HUDEP-2 (cell line): ENCODE data around the gene CCDC77.
A peak's percentile ranks its signal among the peaks of the same experiment; 100 is the strongest.

Source experiments
- DNase-seq, 76 experiments: peaks; one replicate each; lab custom pipeline; 2025; ENCODE audit not compliant: unreplicated experiment in 76 of 76; lab: John Stamatoyannopoulos, UW

The CCDC77 gene

DNA sequence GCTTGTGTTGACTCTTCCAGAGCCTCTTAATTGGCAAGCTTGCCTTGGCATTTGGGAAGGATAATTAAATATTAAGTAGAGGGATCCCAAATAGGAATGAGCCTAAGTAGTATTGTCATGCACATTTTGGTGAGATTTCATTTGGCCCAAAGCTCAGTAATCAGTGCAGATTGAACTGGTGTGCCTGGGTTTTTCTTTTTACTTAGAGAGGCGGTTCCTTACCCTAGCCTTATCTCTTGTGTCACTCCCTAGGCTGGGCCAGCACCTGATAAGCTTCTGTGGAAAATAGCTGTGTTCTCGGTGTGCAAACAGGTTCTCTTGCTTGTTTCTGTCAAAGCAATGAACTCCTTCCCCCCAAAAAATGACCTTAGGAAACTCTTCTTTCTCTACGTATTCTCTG is 49.0 kb downstream of the CCDC77 start:
- peak in 52 of 76 experiments; percentile 3 to 74 (median 29) for DNase-seq

GRCh38 chr12:452667-453210 is 51.3 kb downstream of the CCDC77 start:
- DNase-seq, result peak in 37 of 76 experiments; percentile 7 to 66 (median 38)

DNA sequence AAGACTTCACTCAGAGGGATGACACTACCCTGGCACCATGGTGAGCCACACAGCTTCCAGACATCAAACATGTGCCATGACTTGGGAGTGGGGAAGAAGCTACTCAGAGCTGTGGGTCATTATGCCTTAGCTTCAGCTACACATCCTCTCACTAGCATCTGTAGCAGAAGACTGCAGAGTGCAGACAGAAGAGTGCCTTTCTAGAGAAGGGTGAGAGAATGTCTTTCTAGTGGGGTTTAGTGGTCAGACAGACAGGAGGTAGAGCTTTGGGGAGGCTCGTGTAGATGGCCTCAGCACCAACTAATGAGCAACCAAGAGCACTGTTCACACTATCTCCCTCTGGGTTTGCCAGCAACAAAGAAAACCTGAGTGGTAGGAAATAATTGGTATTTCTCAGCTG is 53.4 kb downstream of the CCDC77 start:
- no peak for DNase-seq

DNA sequence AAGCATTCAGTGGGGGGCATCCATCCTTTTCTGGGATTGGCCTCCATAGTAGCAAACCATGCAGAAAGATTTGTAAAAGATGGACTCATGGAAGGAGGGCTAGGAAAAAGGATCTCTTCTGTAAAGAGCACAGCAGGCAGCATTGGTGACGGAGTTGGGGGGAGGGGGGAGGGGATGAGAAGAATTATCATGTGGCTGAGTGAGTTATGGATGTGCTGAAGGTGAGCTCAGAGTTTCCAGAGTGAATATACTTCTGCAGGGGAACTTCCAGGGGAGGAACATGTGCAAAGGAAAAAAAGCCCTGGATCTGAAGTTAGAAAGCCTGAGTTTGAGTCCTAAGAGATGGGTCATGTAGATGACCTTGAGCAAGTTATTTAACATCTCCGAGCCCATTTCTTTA is 54.4 kb downstream of the CCDC77 start:
- DNase-seq, result no peak

DNA sequence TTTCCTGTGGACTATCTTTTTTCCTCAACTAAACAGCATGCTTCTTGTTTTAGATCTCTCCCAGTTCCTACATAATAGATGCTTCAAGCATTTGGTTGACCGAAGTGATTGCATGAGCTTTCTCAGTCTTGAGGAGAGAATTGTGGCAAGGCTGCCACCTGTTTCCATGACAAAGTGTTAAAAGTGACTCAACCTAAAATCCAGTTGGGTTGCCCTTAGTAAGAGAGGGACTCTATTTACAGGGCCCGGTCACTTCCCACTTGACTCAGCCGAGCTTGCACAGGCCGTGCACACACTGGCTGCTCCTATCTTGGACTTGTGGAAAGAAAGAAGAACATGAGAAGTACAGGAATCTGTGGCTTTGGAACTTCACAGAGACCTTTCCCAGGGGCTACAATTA is 56.2 kb downstream of the CCDC77 start:
- no peak for DNase-seq

DNA sequence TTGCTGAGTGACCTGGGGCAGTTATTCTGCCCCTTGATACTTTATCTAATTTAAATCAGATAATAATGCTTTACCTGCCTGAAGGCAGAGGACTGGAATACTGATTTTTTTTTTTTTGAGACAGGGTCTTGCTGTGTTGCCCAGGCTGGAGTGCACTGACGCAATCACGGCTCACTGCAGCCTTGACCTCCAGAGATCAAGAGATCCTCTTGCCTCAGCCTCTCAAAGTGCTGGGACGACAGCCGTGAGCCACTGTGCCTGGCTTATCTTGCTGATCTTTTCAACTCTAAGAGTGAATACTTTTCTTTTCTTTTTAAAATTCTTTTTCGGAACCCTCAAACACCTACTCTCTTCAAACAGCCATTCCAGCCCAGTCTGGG is 57.6 kb downstream of the CCDC77 start:
- DNase-seq, result no peak

DNA sequence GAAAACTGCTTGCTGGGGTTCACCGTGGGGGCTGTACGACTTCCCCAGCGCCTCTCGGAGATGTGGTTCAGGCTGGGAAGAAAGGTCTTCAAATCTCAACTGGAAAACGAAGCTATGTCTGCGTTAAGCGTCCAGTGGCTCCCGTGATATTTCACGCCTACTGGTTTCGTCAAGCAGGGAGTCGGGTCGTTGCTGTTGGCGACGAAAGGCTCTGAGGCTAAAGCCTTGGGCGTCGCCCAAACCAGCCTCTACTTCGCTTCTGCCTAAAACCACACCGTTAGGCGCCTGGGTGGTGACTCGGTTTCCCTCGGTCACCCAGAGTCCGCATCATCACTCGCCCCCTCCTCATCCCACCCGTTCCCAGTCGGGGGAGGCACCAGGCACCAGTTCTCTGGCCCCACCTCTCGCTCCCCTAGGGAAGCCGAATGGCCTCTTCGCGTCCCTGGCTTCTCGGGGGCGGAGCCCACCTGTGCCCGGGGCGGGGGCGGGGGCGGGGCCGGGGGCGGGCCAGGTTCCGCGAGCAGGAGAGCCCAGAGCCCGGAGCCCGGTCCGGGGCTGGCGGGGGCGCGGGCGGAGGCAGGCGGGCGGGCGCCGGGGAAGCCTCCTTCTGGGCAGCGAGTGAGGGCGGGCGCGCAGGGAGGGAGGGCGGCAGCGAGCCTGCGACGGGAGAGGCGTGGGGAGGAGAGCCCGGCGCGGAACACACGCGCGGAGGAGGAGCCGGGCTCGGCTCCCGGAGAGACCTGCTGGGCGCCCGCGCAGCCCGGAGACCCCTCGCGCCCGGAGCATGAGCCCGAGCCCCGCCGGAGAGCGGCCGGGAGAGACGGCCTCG is 58.2 kb downstream of the CCDC77 start, which contains the start of gene B4GALNT3:
Gene B4GALNT3 (plus strand): TSS at position 510 of the 829 bp plus-strand sequence. CDS start 438 bp downstream, outside the sequence.
- peak in 5 of 76 experiments; percentile 3 to 10 (median 6) for DNase-seq

GRCh38 chr12:460261-461230 is 59.1 kb downstream of the CCDC77 start:
- DNase-seq, result no peak

- no peak for DNase-seq
These were observed 60.0 kb downstream of the CCDC77 start for GRCh38 chr12:461425-461824.

- no peak for DNase-seq
These were observed 61.7 kb downstream of the CCDC77 start for GRCh38 chr12:462936-463705.

GRCh38 chr12:464484-465267 is 63.2 kb downstream of the CCDC77 start:
- DNase-seq, result no peak

- DNase-seq, result no peak
These were observed 64.6 kb downstream of the CCDC77 start for GRCh38 chr12:466039-466438.

DNA sequence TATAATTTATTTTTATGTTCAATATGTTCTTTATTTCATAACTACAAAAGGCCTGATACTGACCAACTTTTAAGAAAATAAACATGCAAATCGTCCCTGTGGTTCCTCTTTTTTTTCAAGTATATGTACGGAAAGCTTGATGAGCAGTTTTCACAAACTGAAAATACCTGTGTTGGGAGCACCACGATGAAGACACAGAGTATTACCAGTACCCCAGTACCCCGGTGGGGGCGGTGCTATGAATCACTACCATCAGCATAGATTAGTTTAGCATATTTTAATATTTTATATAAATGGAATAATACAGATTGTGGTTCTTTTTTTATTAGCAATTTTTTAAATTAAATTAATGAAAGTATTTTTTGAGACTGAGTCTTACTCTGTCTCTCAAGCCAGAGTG is 65.3 kb downstream of the CCDC77 start:
- DNase-seq, result no peak

DNA sequence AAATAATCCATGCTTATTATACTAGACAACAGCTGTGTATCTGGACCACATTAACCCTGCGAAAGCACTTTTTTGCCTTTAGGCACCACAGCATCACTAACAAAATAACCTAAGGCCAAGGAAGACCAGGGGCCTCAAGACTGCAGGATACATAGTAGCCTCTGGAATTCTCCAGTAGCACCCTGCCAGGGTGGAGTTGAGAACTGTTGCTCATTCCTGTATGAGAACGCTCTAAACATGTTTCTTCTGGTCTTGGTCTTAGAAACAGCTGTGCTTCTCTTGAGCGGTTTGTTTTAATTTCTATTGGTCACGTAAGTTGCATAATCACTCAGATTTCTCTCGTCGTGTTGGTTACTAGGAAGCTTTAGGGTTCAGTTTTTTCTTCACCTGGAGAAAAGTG is 66.1 kb downstream of the CCDC77 start:
- no peak for DNase-seq

- DNase-seq, result no peak
These were observed 67.4 kb downstream of the CCDC77 start for GRCh38 chr12:468671-469389.

DNA sequence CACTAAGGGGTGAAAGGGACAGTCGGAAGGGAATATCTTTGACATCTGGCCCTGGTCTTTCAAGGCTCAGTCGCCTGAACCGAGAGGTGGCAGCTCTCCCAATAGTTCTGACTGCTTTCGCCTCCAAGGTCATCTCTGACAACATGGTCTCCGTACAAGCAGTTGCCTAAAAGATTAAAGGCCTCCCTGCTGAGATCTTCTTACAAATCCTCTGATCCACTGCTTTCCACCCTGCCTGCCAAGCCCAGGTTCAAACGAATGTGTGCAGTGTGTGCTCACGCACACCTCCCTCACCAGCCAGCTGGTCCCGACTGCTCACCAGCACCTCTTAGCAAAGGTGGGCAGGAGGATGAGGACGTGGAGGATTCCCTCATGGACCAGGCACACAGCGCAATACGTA is 68.7 kb downstream of the CCDC77 start:
- DNase-seq, result no peak

DNA sequence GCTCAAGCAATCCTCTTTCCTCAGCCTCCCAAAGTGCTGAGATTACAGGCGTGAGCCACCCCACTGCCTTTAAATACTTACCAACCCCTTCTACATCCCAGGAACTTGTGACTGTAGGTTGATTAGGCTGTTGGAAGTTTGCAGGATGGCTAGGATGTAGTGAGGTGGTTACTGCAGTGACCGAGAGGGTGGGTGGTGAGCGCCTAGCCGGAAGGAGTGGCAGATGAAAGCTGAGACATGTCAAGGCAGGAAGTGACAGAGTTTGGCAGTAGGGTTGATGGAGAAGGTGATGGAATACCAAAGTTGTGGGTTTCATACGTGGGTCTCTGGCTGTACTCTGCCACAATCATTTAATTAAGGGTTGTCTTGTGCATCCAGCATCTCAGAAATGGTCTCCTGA is 71.8 kb downstream of the CCDC77 start:
- no peak for DNase-seq

- no peak for DNase-seq
These were observed 72.6 kb downstream of the CCDC77 start for GRCh38 chr12:473863-474577.
